HG03378 (cell line): ENCODE results near the gene XRRA1.

Experiments
- ATAC-seq: cut with Tn5 transposase; IDR thresholded peaks from one replicate; pipeline ENCODE4 v1.9.1; 2021; ENCODE audit warnings: mild to moderate bottlenecking, moderate library complexity; ENCODE audit not compliant: unreplicated experiment

The XRRA1 gene

GRCh38 chr11:74950374-74950969 is 1.6 kb upstream of the XRRA1 start:
- no peak for ATAC-seq

- ATAC-seq, result no peak
These were observed 854 bp upstream of the XRRA1 start for GRCh38 chr11:74949753-74950137.

DNA sequence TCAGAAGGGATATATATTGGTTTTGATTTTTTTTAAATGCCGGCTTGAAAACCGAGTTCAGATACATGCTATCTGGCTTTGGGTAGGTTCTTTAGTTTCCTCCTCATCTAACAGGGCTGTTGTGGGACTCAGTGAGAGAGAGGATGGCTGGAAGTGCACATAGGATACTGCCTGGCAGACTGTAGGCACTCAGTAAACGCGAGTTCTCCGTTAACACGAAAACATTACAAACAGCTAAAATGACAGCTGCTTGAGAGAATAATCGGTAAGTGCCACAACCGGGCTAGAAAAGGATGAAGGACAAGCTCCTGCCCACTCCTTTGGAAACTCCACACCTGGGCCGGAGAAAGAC is 369 bp downstream of the XRRA1 start:
- peak; percentile 13 for ATAC-seq

GRCh38 chr11:74942073-74942759 is 6.7 kb downstream of the XRRA1 start:
- ATAC-seq, result no peak

- ATAC-seq, result no peak
These were observed 7.4 kb downstream of the XRRA1 start for GRCh38 chr11:74941492-74941891.

- no peak for ATAC-seq
These were observed 11.0 kb downstream of the XRRA1 start for GRCh38 chr11:74937696-74938475.

DNA sequence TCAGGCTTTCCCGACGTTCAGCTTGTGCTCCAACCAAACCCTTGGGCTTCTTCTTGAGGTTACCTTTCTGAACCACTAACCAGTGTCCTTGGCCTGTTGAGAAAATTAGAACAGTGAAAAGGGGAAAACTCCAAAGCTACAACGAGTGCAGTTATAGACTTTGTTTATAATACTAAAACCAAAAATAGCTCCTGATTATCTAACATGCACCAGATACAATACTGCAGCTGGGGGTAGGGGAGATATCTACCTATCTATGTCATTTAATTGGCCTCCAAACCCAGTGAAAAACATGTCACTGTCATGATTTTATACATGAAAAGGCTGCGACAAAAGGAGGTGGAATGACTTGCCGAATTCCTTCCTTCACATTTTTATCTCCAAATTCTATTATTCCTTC is 11.9 kb downstream of the XRRA1 start:
- ATAC-seq, result no peak

GRCh38 chr11:74936087-74936486 is 12.8 kb downstream of the XRRA1 start:
- no peak for ATAC-seq

- ATAC-seq, result no peak
These were observed 13.6 kb downstream of the XRRA1 start for GRCh38 chr11:74935285-74935684.

GRCh38 chr11:74933765-74934164 is 15.1 kb downstream of the XRRA1 start:
- ATAC-seq, result no peak

- ATAC-seq, result no peak
These were observed 16.1 kb downstream of the XRRA1 start for GRCh38 chr11:74932797-74933196.

DNA sequence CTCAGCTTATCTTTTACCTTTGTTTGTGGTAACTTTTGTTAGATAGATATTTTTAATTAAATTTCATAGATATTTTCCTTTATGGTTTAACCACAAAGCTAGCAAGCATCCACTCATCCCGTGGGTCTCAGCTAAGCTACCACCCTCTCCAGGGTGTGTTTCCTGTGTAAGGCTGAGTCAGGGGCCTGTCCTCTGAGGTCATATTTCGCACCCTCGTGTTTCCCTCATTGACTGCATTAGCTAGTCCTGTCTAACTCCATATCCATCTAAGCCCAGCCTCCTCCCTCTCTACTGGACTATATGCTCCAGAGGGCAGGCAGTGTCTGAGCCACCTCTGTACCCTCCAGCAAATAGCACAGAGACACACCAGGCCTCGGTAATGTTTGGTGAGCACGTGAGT is 16.7 kb downstream of the XRRA1 start:
- no peak for ATAC-seq

DNA sequence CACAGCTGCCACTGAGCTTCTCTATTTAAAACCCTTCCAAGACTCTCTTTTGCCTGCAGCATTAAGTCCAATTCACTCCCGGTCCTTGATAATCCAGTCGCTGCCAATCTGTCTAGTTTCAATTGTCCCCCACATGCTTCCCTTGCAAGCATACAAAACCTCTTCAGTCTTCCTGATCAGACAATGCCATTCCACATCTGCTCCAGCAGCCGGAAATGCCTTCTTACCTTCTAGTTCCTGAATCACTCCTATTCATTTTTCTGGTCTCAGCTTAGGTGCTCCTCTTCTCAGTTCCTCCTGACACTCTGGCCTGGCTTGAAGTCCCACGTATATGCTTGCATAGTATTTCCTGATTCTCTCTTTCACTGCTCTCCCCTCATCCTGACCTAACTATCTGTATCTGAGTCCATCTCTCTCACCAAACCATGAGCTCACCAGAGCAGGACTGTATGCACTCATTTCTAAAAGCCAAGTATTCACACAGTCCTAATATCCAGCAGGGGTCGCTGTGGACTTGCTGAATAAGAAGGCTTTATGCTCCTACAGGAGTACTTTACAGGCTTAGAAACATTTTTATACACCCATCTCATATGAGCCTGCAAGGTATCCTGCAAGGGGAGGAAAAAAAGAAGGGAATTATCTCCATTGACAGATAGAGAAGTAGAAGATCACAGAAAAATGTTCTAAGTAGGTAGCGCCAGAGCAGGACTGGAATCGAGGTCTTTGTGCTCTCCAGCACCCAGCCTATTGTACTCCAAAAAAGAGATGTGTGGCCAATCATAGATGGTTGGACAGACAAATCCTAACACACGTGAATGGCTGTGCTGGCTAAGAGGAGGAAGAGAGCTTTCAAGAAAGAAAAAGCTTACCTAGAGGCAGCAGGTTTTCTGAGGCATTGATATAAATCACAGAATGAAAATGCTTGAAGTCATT is 19.2 kb downstream of the XRRA1 start:
- peak; percentile 75 for ATAC-seq

- no peak for ATAC-seq
These were observed 21.4 kb downstream of the XRRA1 start for GRCh38 chr11:74927496-74927895.

DNA sequence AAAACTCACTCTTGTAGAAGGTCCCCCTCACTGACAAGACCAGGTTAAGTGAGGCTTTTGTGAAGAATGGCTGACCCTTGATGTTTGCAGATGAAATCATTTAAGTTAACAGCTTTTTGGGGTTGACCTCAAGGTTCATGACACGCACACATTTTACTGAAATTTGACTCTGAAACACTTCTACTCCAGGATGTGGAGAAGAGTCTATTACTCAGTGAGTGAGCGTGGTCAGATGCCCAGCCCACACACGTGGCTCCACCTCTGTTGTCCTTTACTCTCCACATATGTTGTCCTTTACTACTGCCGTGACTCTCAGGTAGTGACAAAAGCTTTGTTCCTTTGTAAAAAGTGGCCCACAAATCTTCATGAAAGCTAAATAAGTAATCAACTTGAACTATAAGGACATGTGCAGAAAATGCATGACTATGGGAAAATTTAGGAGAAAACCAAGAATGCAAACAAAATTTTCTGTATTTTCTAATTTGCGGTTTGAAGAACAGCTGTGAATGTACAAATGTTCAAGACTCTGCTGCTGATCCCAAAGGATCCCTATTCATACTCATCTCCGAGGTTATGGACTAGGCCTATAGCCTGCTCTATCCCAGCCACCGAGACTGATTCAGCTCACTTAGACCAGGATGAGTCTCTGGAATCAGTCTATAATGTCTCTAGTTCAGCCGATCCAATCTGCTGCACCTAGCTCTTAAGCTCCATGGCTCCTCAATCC is 22.4 kb downstream of the XRRA1 start:
- ATAC-seq, result no peak

DNA sequence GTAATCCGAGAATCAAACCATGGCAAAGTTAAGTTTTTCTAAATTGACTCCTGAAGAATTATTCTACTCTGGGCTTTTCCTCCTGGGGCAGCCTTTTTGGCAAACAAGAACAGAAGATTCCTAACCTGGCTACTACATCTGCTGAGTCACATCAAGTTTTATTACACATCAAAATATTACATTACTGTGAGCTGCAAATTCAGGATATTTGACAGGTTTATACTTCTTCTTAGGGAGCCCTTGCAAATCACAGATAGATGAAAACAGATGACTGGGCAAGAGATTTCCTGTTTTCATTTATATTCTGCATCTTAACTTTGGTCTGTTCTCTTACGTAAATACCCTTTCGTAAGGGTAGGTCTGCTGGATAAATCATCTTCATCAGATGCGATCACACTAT is 23.6 kb downstream of the XRRA1 start:
- ATAC-seq, result no peak

DNA sequence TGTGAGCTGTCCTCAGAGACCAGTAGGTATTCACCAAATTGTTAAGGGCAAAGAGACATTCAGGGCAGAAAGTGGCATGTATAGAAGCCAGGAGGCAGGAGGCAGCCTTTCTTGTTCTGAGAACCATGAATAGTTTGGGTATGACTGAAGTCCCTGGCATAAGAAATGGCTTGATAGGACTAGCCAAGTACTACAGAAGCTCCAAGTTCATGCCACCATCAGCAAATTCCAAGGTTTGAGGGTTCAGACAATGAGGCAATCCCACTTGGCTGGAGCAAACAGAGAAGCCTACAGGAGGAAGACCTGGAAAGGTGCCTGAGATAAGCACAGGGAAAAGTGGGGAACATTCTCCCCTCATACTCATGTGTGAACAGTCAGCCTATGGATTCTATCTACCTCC is 25.8 kb downstream of the XRRA1 start:
- ATAC-seq, result no peak

DNA sequence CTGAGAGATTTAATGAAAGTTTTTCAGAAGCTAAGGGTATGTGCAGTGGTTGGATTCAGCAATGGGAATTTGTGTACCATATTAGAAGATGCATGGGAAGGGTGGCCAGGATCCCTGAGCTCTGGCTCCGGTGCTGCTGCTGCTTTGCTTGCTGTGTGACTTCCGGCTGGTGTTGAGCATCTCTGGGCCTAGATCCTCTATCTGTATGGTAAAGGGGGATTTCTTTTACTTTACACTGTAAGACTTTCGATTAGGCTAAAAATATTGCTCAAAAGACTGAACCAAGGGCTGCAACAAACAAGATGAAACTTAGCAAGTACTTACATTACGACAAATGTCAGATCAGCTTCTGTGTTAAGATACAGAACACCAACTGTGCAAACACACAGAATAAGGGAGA is 39.1 kb downstream of the XRRA1 start:
- no peak for ATAC-seq

DNA sequence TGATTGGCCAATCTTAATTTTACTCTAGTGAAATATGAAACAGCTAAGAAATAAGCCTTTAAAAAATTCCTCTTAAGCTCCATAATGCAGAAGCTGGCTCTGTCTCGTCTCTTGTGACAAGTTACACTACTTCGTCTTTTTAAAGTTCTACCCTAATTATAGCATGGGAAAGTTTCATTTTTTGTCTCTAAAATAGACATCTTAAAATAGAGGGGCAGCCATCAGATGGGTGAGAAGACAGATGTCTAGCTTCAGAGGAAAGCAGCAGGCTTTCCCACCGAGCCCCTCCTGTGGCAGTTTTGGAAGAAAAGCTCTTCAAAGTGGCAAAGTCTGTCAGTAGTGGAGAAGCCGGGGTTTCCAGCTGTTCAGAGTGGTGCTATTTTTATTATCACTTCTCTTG is 39.5 kb downstream of the XRRA1 start:
- ATAC-seq, result no peak

- no peak for ATAC-seq
These were observed 43.6 kb downstream of the XRRA1 start for GRCh38 chr11:74905326-74905725.

GRCh38 chr11:74902342-74902741 is 46.5 kb downstream of the XRRA1 start:
- ATAC-seq, result no peak
